Activated naive CD8-positive, alpha-beta T cell treated with anti-CD3 and anti-CD28 coated beads, Interleukin-2, amount 50 U/mL, for 16 hours (primary cell): ENCODE results near the gene GNAS-AS1.

Experiments used
- DNase-seq: peaks from one replicate; pipeline ENCODE4 v3.0.0-alpha.2; 2020; ENCODE audit warnings: low read depth, low spot score

The GNAS-AS1 gene

DNA sequence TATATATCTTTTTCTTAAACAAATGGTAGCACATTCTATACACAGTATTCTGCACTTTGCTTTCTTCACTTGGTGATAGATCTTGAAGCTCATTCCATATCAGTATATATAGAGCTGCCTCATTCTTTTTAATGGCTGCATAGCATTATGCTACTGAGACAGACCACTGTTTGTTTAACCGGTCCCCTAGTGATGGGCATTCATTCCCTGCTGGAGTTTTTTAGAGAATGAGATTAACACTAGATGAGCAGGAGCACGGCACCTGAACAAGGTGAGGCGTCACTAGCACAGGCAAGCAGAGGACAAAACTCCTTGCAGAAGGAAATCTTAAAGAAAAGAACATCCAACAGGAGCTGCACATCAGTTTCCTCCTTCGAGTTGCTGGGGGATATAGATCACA, 69.6 kb downstream of the GNAS-AS1 start:
- DNase-seq = no peak

DNA sequence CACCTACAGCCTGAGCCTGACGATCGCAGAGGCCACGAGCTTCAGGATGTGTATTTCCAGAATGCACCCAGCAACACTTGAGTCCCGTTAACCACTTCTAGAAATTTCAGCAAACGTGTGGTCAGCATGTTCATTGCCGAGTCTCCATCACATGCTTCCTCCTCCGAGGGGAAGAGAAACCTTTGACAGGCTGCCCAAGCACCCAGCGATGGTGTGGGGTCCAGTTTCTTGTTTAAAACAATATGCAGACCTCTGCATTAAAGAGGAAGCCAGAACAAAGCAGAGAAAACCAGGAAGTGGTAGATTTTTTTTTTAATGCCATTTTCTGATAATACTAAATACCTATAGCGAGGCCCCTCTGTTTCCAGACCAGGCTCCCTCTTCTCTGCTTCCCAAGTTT, 71.9 kb downstream of the GNAS-AS1 start:
- DNase-seq = no peak

DNA sequence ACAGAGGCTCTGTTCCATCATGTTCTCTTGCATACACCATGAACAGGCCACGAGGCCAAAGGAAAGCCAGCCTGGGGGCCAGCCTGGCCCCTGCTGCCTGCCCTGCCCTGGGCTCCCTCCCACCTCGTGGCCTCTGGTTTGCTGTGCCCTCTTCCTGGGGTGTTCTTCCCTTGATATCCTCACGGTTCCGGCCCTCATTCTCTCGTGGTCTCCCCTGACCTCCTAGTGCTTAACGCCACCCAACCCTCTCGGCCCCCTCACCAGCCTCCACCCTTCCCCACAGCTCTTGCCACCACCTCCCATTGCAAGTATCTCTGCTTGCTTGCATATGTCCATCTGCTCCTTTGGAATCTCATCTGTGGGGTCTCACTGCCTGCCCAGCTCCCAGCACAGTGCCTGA, 73.0 kb downstream of the GNAS-AS1 start:
- DNase-seq = no peak

DNA sequence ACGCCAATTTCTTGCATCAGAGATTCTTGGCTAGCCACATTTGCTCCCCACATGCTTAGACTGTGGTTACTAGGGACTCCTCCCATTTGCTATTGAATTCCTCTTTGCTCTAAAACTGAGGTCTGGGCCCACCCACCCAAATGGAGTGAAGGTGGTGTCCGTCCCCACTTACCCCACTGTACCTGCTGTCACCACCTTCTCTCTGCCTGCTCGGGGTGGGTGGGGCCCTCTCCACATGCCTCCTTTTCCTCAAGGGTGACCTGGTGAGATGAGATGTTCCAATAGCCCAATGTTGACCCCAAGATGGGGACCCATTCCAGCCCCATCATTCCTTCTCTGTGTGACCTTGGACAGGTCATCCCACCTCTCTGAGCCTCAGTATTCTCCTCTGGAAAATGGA, 74.6 kb downstream of the GNAS-AS1 start:
- DNase-seq = no peak

DNA sequence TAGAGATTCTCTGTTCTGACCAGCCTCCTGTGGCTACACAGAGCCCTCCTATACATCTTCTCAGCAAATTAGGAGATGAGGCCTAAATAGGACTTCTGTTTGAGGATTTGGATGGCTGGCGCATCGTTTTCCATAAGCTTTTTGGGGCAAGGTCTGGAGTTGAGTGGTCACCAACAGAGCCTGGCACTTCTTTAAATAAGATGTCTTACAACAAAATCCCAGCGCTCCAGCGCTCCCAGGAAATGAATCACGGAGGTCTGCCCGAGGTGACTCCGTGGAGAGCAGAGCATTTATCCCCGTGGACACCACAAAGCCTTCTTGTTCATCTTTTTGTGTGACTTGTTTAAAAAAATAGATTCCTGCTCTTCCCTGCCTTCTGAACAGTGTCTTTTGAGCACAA, 75.3 kb downstream of the GNAS-AS1 start:
- no peak for DNase-seq

DNA sequence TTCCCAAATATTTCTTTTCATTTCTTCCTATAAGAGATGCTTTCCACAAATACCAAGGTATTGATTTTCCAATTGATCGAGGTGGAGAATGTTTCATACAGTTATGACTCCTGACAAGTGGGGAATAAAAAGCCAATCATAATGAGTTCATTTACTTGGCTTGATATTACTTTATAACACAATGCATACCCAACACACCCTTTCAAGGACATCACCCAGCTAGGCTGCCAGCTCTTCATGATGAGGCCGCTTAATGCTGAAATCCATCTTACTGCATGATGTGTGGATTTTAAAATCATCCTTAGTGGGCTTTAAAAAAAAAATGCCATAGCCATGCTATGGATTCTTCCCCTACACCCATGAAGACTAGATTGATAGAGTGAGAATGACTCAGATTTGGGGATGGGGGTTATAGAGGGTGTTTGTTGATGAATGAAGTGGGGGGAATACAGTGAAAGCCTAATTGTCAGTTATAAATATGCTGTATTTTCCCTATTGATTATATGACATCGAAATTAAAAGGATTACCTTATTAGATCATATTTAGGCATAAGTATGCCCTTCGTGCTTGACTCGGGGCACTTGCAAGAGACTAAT, 75.9 kb downstream of the GNAS-AS1 start:
- DNase-seq = no peak

DNA sequence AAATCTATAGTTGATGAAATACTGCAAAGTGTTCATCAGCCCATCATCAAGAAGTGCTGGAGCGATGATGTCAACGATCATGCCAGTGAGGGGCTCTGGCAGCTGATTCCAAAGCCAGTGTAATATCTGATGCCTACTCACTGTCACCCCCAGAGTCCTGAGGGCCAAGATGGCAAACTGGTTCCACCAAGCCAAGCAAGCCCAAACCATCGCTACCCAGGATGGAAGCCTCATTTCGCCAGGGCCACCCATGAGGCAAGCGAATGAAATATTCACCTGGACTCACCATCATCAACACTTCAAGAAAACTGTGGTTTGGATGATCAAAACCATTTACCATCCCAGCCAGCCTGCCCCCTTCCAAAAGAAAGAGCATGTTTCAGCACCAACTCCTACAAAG, 76.5 kb downstream of the GNAS-AS1 start:
- no peak for DNase-seq

DNA sequence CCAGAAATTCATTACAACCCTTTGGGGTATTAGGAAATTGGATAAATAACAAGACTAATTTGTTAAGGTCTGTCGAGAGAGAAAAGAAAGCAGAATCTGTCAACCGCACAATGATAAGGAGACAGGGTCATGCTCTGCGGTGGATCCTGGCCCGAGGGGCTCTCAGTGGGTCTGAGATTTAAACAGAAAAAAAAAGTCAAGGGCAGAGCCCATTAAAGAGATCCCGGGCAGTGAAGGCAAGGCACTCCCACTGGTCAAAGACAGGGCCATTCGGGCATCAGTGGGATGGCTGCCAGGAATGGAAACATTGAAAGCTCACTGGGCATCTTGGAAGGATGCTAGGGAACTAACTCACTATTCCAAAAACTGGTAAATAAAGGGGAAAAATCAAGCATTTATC, 77.9 kb downstream of the GNAS-AS1 start:
- DNase-seq = no peak
